GM18511 (cell line): Measurements from ENCODE around the gene ATG4A.
A peak's percentile ranks its signal among the peaks of the same experiment; 100 is the strongest.

Experiments used
- ATAC-seq: cut with Tn5 transposase; IDR thresholded peaks from one replicate; pipeline ENCODE4 v1.9.1; 2021; ENCODE audit warnings: mild to moderate bottlenecking, moderate library complexity; ENCODE audit not compliant: unreplicated experiment

The ATG4A gene

GRCh38 chrX:108091264-108091877 lies at the start of gene ATG4A, which contains the start of gene PSMD10:
ATG4A (plus strand) TSS chrX:108091778; CDS start chrX:108091827, 49 bp downstream.
PSMD10 (minus strand) TSS chrX:108091542; CDS start chrX:108091520, 22 bp downstream.
- ATAC-seq, result peak; percentile 95

- ATAC-seq, result no peak
Measured at GRCh38 chrX:108044554-108045256, 46.9 kb upstream of the ATG4A start, which contains the start of gene VSIG1. VSIG1 (plus strand) TSS chrX:108045065; CDS start chrX:108045131, 66 bp downstream.

GRCh38 chrX:108049649-108050048 lies 41.9 kb upstream of the ATG4A start:
- ATAC-seq, result no peak

GRCh38 chrX:108053218-108053617 lies 38.4 kb upstream of the ATG4A start:
- no peak for ATAC-seq

- ATAC-seq, result no peak
Measured at GRCh38 chrX:108055546-108055945, 36.0 kb upstream of the ATG4A start.

GRCh38 chrX:108059801-108060200 lies 31.8 kb upstream of the ATG4A start:
- ATAC-seq, result no peak

GRCh38 chrX:108064001-108064400 lies 27.6 kb upstream of the ATG4A start:
- peak; percentile 28 for ATAC-seq

GRCh38 chrX:108064613-108065012 lies 27.0 kb upstream of the ATG4A start:
- peak; percentile 74 for ATAC-seq

GRCh38 chrX:108068121-108068520 lies 23.5 kb upstream of the ATG4A start:
- ATAC-seq, result no peak

GRCh38 chrX:108070891-108071290 lies 20.7 kb upstream of the ATG4A start:
- no peak for ATAC-seq

GRCh38 chrX:108071578-108071977 lies 20.0 kb upstream of the ATG4A start:
- ATAC-seq, result no peak

GRCh38 chrX:108072746-108073145 lies 18.8 kb upstream of the ATG4A start:
- ATAC-seq, result no peak

- no peak for ATAC-seq
Measured at GRCh38 chrX:108081110-108081509, 10.5 kb upstream of the ATG4A start.

GRCh38 chrX:108087792-108088191 lies 3.8 kb upstream of the ATG4A start:
- no peak for ATAC-seq

- no peak for ATAC-seq
Measured at GRCh38 chrX:108088511-108088910, 3.1 kb upstream of the ATG4A start.

- peak; percentile 2 for ATAC-seq
Measured at GRCh38 chrX:108090491-108091263, 901 bp upstream of the ATG4A start.

GRCh38 chrX:108091878-108092291 lies 307 bp downstream of the ATG4A start:
- peak; percentile 54 for ATAC-seq

- ATAC-seq, result no peak
Measured at GRCh38 chrX:108097380-108097779, 5.8 kb downstream of the ATG4A start.

GRCh38 chrX:108105473-108105872 lies 13.9 kb downstream of the ATG4A start:
- ATAC-seq, result no peak

GRCh38 chrX:108114541-108114940 lies 23.0 kb downstream of the ATG4A start:
- no peak for ATAC-seq

GRCh38 chrX:108117988-108118387 lies 26.4 kb downstream of the ATG4A start:
- no peak for ATAC-seq

GRCh38 chrX:108121291-108121690 lies 29.7 kb downstream of the ATG4A start:
- ATAC-seq, result no peak
